AG04450 (cell line): Measurements from ENCODE around the gene RNF130. TPM values are rescaled to one million over a fixed set of nuclear protein-coding genes. Genes with fewer than 3 reads are reported as not detected.

ENCODE experiments used
- CTCF ChIA-PET: fragments of 300-600, 350-600 bp; formaldehyde crosslinking; extraction: SDS; loops from one replicate; lab custom pipeline; 2022; ENCODE audit warnings: antibody characterized with exemption, inconsistent platforms; lab: Charles Lee
- POLR2A ChIA-PET: fragments of 350-600 bp; formaldehyde crosslinking; extraction: SDS; loops from one replicate; lab custom pipeline; 2021; ENCODE audit warnings: antibody characterized with exemption, inconsistent platforms; lab: Yijun Ruan, JAX
- DNase-seq: peaks from one replicate; pipeline ENCODE4 v3.0.0-alpha.2; 2011; ENCODE audit warnings: low read depth, low spot score
- H3K27ac ChIP-seq: one replicate; pipeline ENCODE4 v1.5.1; 2012; ENCODE audit warnings: low read depth, low read length, control low read depth
- H3K27me3 ChIP-seq: one replicate; pipeline ENCODE4 v1.6.0; 2012; ENCODE audit warnings: low read length; ENCODE audit not compliant: control insufficient read depth, insufficient read depth
- H3K4me3 ChIP-seq: 2 replicates; pipeline ENCODE4 v1.5.1; 2011; ENCODE audit warnings: mild to moderate bottlenecking, low read depth, low read length, control low read depth
- H3K9me3 ChIP-seq: 2 replicates; pipeline ENCODE4 v1.5.1; 2012; ENCODE audit warnings: low read length; ENCODE audit not compliant: control insufficient read depth, insufficient read depth
- CTCF ChIP-seq: IDR thresholded peaks from 2 replicates; pipeline ENCODE4 v1.5.1; 2011; ENCODE audit warnings: low read depth, low read length, control low read depth, inconsistent platforms
- polyA plus RNA-seq: library from polyadenylated mRNA; depleted of rRNA; stranded (reverse); fragments of >200 nt; gene quantifications from 2 replicates; pipeline ENCODE4 v1.2.3, GENCODE V29; 2011

RNF130 gene
- polyA plus RNA-seq, 1 experiment, result 38.9 TPM

GRCh38 chr5:180102636-180103035 is 31.1 kb upstream of the RNF130 start:
- H3K27me3 ChIP-seq, result peaks cover 3% of the 10 kb centered on the region
- CTCF ChIA-PET, result no interaction called here
- no peak overlapping the region for H3K27ac ChIP-seq
- no peak for DNase-seq
- TF ChIP-seq CTCF, result no peak
- POLR2A ChIA-PET, result no interaction called here
- peaks cover 24% of the 10 kb centered on the region for H3K9me3 ChIP-seq
- no peak overlapping the region for H3K4me3 ChIP-seq

- ChIA-PET POLR2A (no interaction called here), CTCF (no interaction called here)
- peaks cover 3% of the 10 kb centered on the region for H3K27me3 ChIP-seq
- peaks cover 22% of the 10 kb centered on the region; the same call in 1 of the 2 replicates for H3K9me3 ChIP-seq
- H3K27ac ChIP-seq, result no peak overlapping the region
- no peak overlapping the region for H3K4me3 ChIP-seq
- DNase-seq, result no peak
- TF ChIP-seq CTCF, result no peak
Observed at GRCh38 chr5:180101451-180102105, 30.0 kb upstream of the RNF130 start.

- no peak overlapping the region for H3K4me3 ChIP-seq
- no peak for DNase-seq
- peaks cover 22% of the 10 kb centered on the region; the same call in 1 of the 2 replicates for H3K9me3 ChIP-seq
- CTCF ChIA-PET, result no interaction called here
- peaks cover 3% of the 10 kb centered on the region for H3K27me3 ChIP-seq
- H3K27ac ChIP-seq, result no peak overlapping the region
- TF ChIP-seq CTCF, result no peak
- POLR2A ChIA-PET, result no interaction called here
Observed at GRCh38 chr5:180100621-180101450, 29.3 kb upstream of the RNF130 start.

GRCh38 chr5:180099733-180100611 is 28.4 kb upstream of the RNF130 start:
- Histone ChIP-seq H3K27me3 (peaks cover 3% of the 10 kb centered on the region), H3K4me3 (no peak overlapping the region), H3K27ac (no peak overlapping the region), H3K9me3 (peaks cover 17% of the 10 kb centered on the region; the same call in 1 of the 2 replicates)
- DNase-seq, result no peak
- TF ChIP-seq CTCF, result no peak
- ChIA-PET CTCF (no interaction called here), POLR2A (no interaction called here)
